HepG2 (cell line): ENCODE data around the gene ACAP3. TPM values are rescaled to one million over a fixed set of nuclear protein-coding genes. Genes with fewer than 3 reads are reported as not detected.

Source experiments
- ASH2L ChIP-seq: fragments of 300-600, 200-600 bp; sonication (generic); IDR thresholded peaks from 2 replicates; pipeline ENCODE4 v1.7.0; 2017; ENCODE audit warnings: low read depth, mild to moderate bottlenecking, moderate library complexity, mixed read lengths, low read length; ENCODE audit not compliant: insufficient read length
- FOXC1 ChIP-seq: sonication (generic); formaldehyde crosslinking; IDR thresholded peaks from 2 replicates; pipeline ENCODE4 v1.8.0; 2022; ENCODE audit warnings: mild to moderate bottlenecking, missing genetic modification reagents, borderline replicate concordance
- FOXK1 ChIP-seq: sonication (generic); formaldehyde crosslinking; IDR thresholded peaks from 2 replicates; pipeline ENCODE4 v1.4.0; 2020; ENCODE audit warnings: low read depth, missing genetic modification reagents, borderline replicate concordance
- FOXO4 ChIP-seq: sonication (generic); formaldehyde crosslinking; conservative IDR thresholded peaks from 2 replicates; pipeline ENCODE4 v1.8.1; 2023; ENCODE audit warnings: missing genetic modification reagents
- HNRNPUL1 ChIP-seq: fragments of 200-400 bp; formaldehyde crosslinking; IDR thresholded peaks from 2 replicates; pipeline ENCODE4 v1.6.1; 2017; ENCODE audit warnings: low read depth, mild to moderate bottlenecking, low read length, moderate library complexity
- MXD1 ChIP-seq: sonication (generic); formaldehyde crosslinking; IDR thresholded peaks from 2 replicates; pipeline ENCODE4 v1.4.0; 2020; ENCODE audit warnings: mild to moderate bottlenecking, missing genetic modification reagents
- MZF1 ChIP-seq: sonication (generic); formaldehyde crosslinking; IDR thresholded peaks from 2 replicates; pipeline ENCODE4 v1.8.1; 2023; ENCODE audit warnings: mild to moderate bottlenecking, missing genetic modification reagents, borderline replicate concordance
- REPIN1 ChIP-seq: sonication (generic); formaldehyde crosslinking; IDR thresholded peaks from 2 replicates; pipeline ENCODE4 v1.8.0; 2022; ENCODE audit warnings: missing genetic modification reagents, low read depth, mild to moderate bottlenecking, borderline replicate concordance
- SIX1 ChIP-seq: sonication (generic); formaldehyde crosslinking; IDR thresholded peaks from 2 replicates; pipeline ENCODE4 v1.4.0; 2020; ENCODE audit warnings: missing genetic modification reagents, borderline replicate concordance
- SMC3 ChIP-seq: IDR thresholded peaks from 2 replicates; pipeline ENCODE4 v1.6.1; 2011; ENCODE audit warnings: low read length, improper control_type of control experiment
- TARDBP ChIP-seq: sonication (generic); formaldehyde crosslinking; IDR thresholded peaks from 2 replicates; pipeline ENCODE4 v1.8.0; 2022; ENCODE audit warnings: mild to moderate bottlenecking, missing genetic modification reagents
- TCF12 ChIP-seq, 2 experiments: fragments of 450-650 bp in 1 of 2; sonication (generic) in 1 of 2; formaldehyde crosslinking in 1 of 2; IDR thresholded peaks; 2 replicates each; pipeline versions ENCODE4 v1.6.1 to v1.8.0; 2017 to 2022; ENCODE audit warnings: antibody characterized with exemption in 1 of 2, mild to moderate bottlenecking in 1 of 2, missing genetic modification reagents in 1 of 2, moderate library complexity in 1 of 2
- THRA ChIP-seq: sonication (generic); formaldehyde crosslinking; IDR thresholded peaks from 2 replicates; pipeline ENCODE4 v1.4.0; 2020; ENCODE audit warnings: missing genetic modification reagents, borderline replicate concordance
- ZNF256 ChIP-seq: sonication (generic); formaldehyde crosslinking; conservative IDR thresholded peaks from 2 replicates; pipeline ENCODE4 v1.4.0; 2020; ENCODE audit warnings: missing genetic modification reagents
- ZNF33B ChIP-seq: sonication (generic); formaldehyde crosslinking; IDR thresholded peaks from 2 replicates; pipeline ENCODE4 v1.5.1; 2020; ENCODE audit warnings: mild to moderate bottlenecking, missing genetic modification reagents
- ZNF501 ChIP-seq: sonication (generic); formaldehyde crosslinking; IDR thresholded peaks from 2 replicates; pipeline ENCODE4 v1.5.1; 2020; ENCODE audit warnings: mild to moderate bottlenecking, moderate library complexity, missing genetic modification reagents
- polyA plus RNA-seq, 8 experiments: library from polyadenylated mRNA; depleted of rRNA in 3 of 8; stranded (reverse) in 7 of 8; unstranded in 1 of 8; fragments of >200 nt; fragmentation: Illumina TruSeq in 4 of 8; extraction: Trizol in 4 of 8; gene quantifications; 2 replicates each; pipeline versions ENCODE4 v1.2.1 to v1.2.3, GENCODE V29; 2011 to 2016; ENCODE audit warnings: low read depth in 4 of 8, missing spikeins in 1 of 8, mixed read lengths in 1 of 8; ENCODE audit not compliant: insufficient read depth in 1 of 8
- total RNA-seq, 5 experiments: library from RNA; depleted of rRNA; stranded (reverse); fragments of >200 nt; fragmentation: Illumina TruSeq; extraction: Trizol; gene quantifications; 2 replicates each; pipeline ENCODE4 v1.2.3, GENCODE V29; 2016; ENCODE audit warnings: low read depth in 1 of 5
- TF ChIP-seq, protein P1 (sequence below): sonication (generic); formaldehyde crosslinking; IDR thresholded peaks from 2 replicates; pipeline ENCODE4 v1.9.0; 2021; ENCODE audit warnings: missing genetic modification reagents, borderline replicate concordance
- TF ChIP-seq, protein P2 (sequence below): sonication (generic); formaldehyde crosslinking; IDR thresholded peaks from 2 replicates; pipeline ENCODE4 v1.4.0; 2020; ENCODE audit warnings: missing genetic modification reagents
- TF ChIP-seq, protein P3 (sequence below): sonication (generic); formaldehyde crosslinking; IDR thresholded peaks from 2 replicates; pipeline ENCODE4 v1.5.0; 2020; ENCODE audit warnings: mild to moderate bottlenecking, missing genetic modification reagents
- TF ChIP-seq, protein P4 (sequence below): sonication (generic); formaldehyde crosslinking; IDR thresholded peaks from 2 replicates; pipeline ENCODE4 v1.8.1; 2023; ENCODE audit warnings: mild to moderate bottlenecking, missing genetic modification reagents, borderline replicate concordance

ACAP3 gene
- total and polyA plus RNA-seq, 2 of the 13 experiments (the other 11 are each of a cell fraction or from before 2014, with no cell fraction given) = 29.4 to 50.8 TPM

- TF ChIP-seq THRA = peak; percentile 46; the same call in 1 of the 2 replicates
- TF ChIP-seq ZNF33B (CRISPR knock-in tag) = no peak
- TF ChIP-seq TARDBP (CRISPR knock-in tag) = peak; percentile 70
- TF ChIP-seq, protein P1, sequence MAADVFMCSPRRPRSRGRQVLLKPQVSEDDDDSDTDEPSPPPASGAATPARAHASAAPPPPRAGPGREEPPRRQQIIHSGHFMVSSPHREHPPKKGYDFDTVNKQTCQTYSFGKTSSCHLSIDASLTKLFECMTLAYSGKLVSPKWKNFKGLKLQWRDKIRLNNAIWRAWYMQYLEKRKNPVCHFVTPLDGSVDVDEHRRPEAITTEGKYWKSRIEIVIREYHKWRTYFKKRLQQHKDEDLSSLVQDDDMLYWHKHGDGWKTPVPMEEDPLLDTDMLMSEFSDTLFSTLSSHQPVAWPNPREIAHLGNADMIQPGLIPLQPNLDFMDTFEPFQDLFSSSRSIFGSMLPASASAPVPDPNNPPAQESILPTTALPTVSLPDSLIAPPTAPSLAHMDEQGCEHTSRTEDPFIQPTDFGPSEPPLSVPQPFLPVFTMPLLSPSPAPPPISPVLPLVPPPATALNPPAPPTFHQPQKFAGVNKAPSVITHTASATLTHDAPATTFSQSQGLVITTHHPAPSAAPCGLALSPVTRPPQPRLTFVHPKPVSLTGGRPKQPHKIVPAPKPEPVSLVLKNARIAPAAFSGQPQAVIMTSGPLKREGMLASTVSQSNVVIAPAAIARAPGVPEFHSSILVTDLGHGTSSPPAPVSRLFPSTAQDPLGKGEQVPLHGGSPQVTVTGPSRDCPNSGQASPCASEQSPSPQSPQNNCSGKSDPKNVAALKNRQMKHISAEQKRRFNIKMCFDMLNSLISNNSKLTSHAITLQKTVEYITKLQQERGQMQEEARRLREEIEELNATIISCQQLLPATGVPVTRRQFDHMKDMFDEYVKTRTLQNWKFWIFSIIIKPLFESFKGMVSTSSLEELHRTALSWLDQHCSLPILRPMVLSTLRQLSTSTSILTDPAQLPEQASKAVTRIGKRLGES (CRISPR knock-in tag) = no peak
- peak; percentile 45; the same call in 1 of the 2 replicates for TF ChIP-seq FOXK1 (CRISPR knock-in tag)
- peak; percentile 72 for TF ChIP-seq ASH2L
- no peak for TF ChIP-seq ZNF256 (CRISPR knock-in tag)
- TF ChIP-seq FOXC1 (CRISPR knock-in tag) = peak; percentile 82
- TF ChIP-seq, protein P2, sequence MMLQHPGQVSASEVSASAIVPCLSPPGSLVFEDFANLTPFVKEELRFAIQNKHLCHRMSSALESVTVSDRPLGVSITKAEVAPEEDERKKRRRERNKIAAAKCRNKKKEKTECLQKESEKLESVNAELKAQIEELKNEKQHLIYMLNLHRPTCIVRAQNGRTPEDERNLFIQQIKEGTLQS (CRISPR knock-in tag) = no peak
- TF ChIP-seq TCF12 (IDR thresholded peaks at IDR 0.05) = no peak
- TF ChIP-seq TCF12 (CRISPR knock-in tag; IDR thresholded peaks at IDR 0.05) = no peak
- TF ChIP-seq HNRNPUL1 = no peak
- peak; percentile 72 for TF ChIP-seq REPIN1 (CRISPR knock-in tag)
- peak; percentile 68 for TF ChIP-seq ZNF501
- no peak for TF ChIP-seq MZF1 (CRISPR knock-in tag)
- TF ChIP-seq SIX1 (CRISPR knock-in tag) = no peak
- TF ChIP-seq FOXO4 (CRISPR knock-in tag) = peak; percentile 95; the same call in 1 of the 2 replicates
- TF ChIP-seq, protein P3, sequence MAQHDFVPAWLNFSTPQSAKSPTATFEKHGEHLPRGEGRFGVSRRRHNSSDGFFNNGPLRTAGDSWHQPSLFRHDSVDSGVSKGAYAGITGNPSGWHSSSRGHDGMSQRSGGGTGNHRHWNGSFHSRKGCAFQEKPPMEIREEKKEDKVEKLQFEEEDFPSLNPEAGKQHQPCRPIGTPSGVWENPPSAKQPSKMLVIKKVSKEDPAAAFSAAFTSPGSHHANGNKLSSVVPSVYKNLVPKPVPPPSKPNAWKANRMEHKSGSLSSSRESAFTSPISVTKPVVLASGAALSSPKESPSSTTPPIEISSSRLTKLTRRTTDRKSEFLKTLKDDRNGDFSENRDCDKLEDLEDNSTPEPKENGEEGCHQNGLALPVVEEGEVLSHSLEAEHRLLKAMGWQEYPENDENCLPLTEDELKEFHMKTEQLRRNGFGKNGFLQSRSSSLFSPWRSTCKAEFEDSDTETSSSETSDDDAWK (CRISPR knock-in tag) = no peak
- no peak for TF ChIP-seq MXD1 (CRISPR knock-in tag)
- no peak for TF ChIP-seq SMC3
- TF ChIP-seq, protein P4, sequence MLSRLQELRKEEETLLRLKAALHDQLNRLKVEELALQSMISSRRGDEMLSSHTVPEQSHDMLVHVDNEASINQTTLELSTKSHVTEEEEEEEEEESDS = 0 out of 2 replicates have a peak, but pooled peaks have one; percentile 39
Observed at GRCh38 chr1:1273512-1274298, 34.0 kb downstream of the ACAP3 start, which contains the start of gene UBE2J2 (continued).
